ENCODE measurements around the gene SLCO1C1.

The SLCO1C1 gene

DNA sequence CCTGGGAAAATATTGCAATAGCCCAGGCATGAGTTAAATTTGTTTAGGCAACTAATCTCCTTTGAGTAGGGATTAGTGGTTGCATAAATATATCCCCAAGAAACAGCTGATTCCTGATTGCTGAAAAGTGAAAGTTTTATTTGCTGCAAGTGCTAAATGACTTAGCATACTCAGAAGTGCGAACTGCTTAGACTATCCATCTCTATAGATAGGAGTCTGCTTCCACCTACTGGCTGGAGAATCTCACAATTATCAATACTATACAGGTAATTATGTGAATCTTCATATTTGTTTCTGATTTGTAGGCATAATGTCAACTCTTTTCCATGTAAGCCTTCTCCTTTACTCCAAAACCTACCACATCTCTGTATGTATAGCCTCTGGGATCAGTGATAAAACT, 103.4 kb downstream of the SLCO1C1 start:
- no peak for DNase-seq (ENCODE audit: low spot score)

GRCh38 chr12:20800160-20800559, 105.0 kb downstream of the SLCO1C1 start:
- DNase-seq (ENCODE audit: low spot score), result no peak

DNA sequence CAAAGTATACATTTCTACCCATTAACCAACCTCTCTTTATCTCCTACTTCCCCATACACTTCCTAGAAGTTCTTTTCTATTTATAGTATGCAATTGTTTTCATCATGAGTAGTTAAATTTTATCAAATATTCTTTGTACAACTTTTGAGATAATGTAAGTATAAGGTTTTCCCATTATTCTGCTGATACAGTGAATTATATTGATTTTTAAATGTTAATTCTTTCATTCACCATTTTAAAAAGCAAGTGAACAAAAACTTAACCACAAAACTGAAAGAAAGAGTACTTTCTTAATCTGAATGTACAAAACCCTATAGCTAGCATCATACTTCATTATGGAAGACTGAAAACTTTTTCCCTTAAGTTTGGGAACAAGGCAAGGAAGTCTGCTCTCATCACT, 105.9 kb downstream of the SLCO1C1 start:
- DNase-seq (ENCODE audit: low spot score), result no peak

Measured in iPS-NIHi11 (cell line).